ENCODE results near the gene KLHL29. TPM values are rescaled to one million over a fixed set of nuclear protein-coding genes. Genes with fewer than 3 reads are reported as not detected.
A peak's percentile ranks its signal among the peaks of the same experiment; 100 is the strongest.

Gene KLHL29
- polyA plus RNA-seq, 1 of the 3 experiments (the other 2 are of a cell fraction): 4.6 TPM

DNA sequence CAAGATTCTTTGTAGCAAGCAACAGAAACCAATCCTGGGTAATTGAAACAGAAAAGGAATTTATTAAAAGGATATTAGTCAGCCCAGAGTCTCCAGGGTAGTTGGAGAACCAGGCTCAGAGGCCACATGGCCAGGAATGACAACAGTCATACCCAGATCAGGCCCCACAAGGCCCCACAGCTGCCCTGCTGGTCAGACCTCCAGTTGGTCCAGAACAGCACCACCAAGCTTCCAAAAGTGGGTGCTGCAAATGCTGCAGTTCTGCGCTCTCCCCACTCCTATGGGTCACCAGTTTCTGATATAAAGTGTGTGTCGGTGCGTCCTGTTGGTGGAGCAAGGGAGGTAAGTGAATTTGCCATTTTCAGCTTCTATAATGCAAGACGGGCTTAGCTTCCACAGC lies 29.9 kb downstream of the KLHL29 start:
- Histone ChIP-seq H3K36me3 (replicated peaks in 1 of 2; ENCODE audit: control insufficient read depth in 1 of 2, insufficient read depth in 2 of 2, low read length in 1 of 2) (no peaks in the 10 kb centered on the region), H3F3A (replicated peaks; ENCODE audit: insufficient read depth) (peaks cover 7% of the 10 kb centered on the region), H3K9ac (no peak overlapping the region), H3K79me2 (ENCODE audit: insufficient read depth) (no peaks in the 10 kb centered on the region; the same call in 1 of the 2 replicates), H3K9me2 (no peaks in the 10 kb centered on the region), H3K4me3 (ENCODE audit: low read depth in 2 of 2, low read length in 1 of 2) (no peak overlapping the region), H3K4me2 (no peak overlapping the region), H3K27ac (ENCODE audit: low read depth in 2 of 2, low read length in 1 of 2) (peak overlapping the region in 1 of 2 experiments; percentile 9; a peak in 1 of 4 replicates), H3K4me1 (ENCODE audit: control insufficient read depth in 1 of 2, insufficient read depth in 2 of 2, low read depth in 1 of 2, low read length in 1 of 2) (peaks cover 14 to 36% of the 10 kb centered on the region in 2 experiments; a peak in 3 of 4 replicates), H3K27me3 (ENCODE audit: insufficient read depth) (no peaks in the 10 kb centered on the region), H3K9me3 (no peaks in the 10 kb centered on the region), H2AFZ (ENCODE audit: low read depth) (no peak overlapping the region), H4K20me1 (ENCODE audit: insufficient read depth) (no peaks in the 10 kb centered on the region)
- peak; percentile 70 for DNase-seq
- CTCF ChIA-PET: interaction anchor here (1.1 to 3.3 kb wide), 10 partner anchors 10 to 301 kb away, joined by 3 to 39 read pairs (median 4); no protein-coding TSS in a partner anchor
- WGBS (ENCODE audit: low lambda C conversion rate): 88% methylated on average over 4 of the region's 4 CpGs
- POLR2A ChIA-PET: interaction anchor here (0.7 to 1.1 kb wide), 2 partner anchors 95 to 513 kb away, joined by 3 read pairs; no protein-coding TSS in a partner anchor
- TF ChIP-seq CTCF (IDR thresholded peaks at IDR 0.05) (peak; percentile 42), GABPA (IDR thresholded peaks at IDR 0.05; ENCODE audit: low read depth) (no peak), SIN3A (IDR thresholded peaks at IDR 0.05; ENCODE audit: borderline replicate concordance, low read depth, low read length) (no peak), TEAD4 (IDR thresholded peaks at IDR 0.05; ENCODE audit: borderline replicate concordance, insufficient read depth) (no peak), RXRA (IDR thresholded peaks at IDR 0.05; ENCODE audit: borderline replicate concordance, low read depth) (no peak), NRF1 (IDR thresholded peaks at IDR 0.05; ENCODE audit: low read depth, low read length) (no peak), PBX3 (IDR thresholded peaks at IDR 0.05) (0 out of 2 replicates have a peak, but pooled peaks have one; percentile 20), TAF1 (IDR thresholded peaks at IDR 0.05; ENCODE audit: borderline replicate concordance, low read depth, low read length) (no peak), EP300 (IDR thresholded peaks at IDR 0.05; ENCODE audit: borderline replicate concordance in 1 of 2, low read depth in 1 of 2, low read length in 1 of 2) (no peak), NFIC (IDR thresholded peaks at IDR 0.05; ENCODE audit: borderline replicate concordance) (no peak), EZH2phosphoT487 (IDR thresholded peaks at IDR 0.05; ENCODE audit: borderline replicate concordance, low read depth) (no peak), IRF3 (IDR thresholded peaks at IDR 0.05; ENCODE audit: low read depth, low read length) (no peak), MXI1 (IDR thresholded peaks at IDR 0.05; ENCODE audit: low read depth, low read length) (peak; percentile 34; the same call in 1 of the 2 replicates), RAD21 (IDR thresholded peaks at IDR 0.05; ENCODE audit: low read length) (peak; percentile 32; the same call in 1 of the 2 replicates), FOXJ3 (CRISPR knock-in tag; IDR thresholded peaks at IDR 0.05) (no peak), CHD2 (IDR thresholded peaks at IDR 0.05; ENCODE audit: low read length, partially characterized antibody) (no peak), POLR2AphosphoS5 (IDR thresholded peaks at IDR 0.05; ENCODE audit: low read depth, low read length) (no peak), YY1 (IDR thresholded peaks at IDR 0.05; ENCODE audit: low read depth) (no peak), ELF1 (IDR thresholded peaks at IDR 0.05) (no peak), SMC3 (IDR thresholded peaks at IDR 0.05; ENCODE audit: low read depth, low read length) (no peak), RCOR1 (IDR thresholded peaks at IDR 0.05; ENCODE audit: low read length) (no peak), JUND (IDR thresholded peaks at IDR 0.05) (no peak), TCF12 (IDR thresholded peaks at IDR 0.05) (peak; percentile 33; the same call in 1 of the 2 replicates), FOSL2 (IDR thresholded peaks at IDR 0.05; ENCODE audit: borderline replicate concordance, low read depth) (no peak), FOXM1 (IDR thresholded peaks at IDR 0.05; ENCODE audit: low read depth) (no peak), RFX5 (IDR thresholded peaks at IDR 0.05; ENCODE audit: low read length) (no peak)
- TF ChIP-seq, protein P1, sequence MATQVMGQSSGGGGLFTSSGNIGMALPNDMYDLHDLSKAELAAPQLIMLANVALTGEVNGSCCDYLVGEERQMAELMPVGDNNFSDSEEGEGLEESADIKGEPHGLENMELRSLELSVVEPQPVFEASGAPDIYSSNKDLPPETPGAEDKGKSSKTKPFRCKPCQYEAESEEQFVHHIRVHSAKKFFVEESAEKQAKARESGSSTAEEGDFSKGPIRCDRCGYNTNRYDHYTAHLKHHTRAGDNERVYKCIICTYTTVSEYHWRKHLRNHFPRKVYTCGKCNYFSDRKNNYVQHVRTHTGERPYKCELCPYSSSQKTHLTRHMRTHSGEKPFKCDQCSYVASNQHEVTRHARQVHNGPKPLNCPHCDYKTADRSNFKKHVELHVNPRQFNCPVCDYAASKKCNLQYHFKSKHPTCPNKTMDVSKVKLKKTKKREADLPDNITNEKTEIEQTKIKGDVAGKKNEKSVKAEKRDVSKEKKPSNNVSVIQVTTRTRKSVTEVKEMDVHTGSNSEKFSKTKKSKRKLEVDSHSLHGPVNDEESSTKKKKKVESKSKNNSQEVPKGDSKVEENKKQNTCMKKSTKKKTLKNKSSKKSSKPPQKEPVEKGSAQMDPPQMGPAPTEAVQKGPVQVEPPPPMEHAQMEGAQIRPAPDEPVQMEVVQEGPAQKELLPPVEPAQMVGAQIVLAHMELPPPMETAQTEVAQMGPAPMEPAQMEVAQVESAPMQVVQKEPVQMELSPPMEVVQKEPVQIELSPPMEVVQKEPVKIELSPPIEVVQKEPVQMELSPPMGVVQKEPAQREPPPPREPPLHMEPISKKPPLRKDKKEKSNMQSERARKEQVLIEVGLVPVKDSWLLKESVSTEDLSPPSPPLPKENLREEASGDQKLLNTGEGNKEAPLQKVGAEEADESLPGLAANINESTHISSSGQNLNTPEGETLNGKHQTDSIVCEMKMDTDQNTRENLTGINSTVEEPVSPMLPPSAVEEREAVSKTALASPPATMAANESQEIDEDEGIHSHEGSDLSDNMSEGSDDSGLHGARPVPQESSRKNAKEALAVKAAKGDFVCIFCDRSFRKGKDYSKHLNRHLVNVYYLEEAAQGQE (IDR thresholded peaks at IDR 0.05; ENCODE audit: low read depth, low read length): no peak
- TF ChIP-seq, protein P2, sequence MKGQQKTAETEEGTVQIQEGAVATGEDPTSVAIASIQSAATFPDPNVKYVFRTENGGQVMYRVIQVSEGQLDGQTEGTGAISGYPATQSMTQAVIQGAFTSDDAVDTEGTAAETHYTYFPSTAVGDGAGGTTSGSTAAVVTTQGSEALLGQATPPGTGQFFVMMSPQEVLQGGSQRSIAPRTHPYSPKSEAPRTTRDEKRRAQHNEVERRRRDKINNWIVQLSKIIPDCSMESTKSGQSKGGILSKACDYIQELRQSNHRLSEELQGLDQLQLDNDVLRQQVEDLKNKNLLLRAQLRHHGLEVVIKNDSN (IDR thresholded peaks at IDR 0.05; ENCODE audit: borderline replicate concordance, low read depth): no peak

Measured in SK-N-SH (cell line).